Measurements from ENCODE around the gene PRR20E. TPM values are rescaled to one million over a fixed set of nuclear protein-coding genes. Genes with fewer than 3 reads are reported as not detected.
"Not testable (repeated sequence)": the region's sequence is repeated elsewhere in the genome, so short reads cannot be mapped to it uniquely, and the experiment has no call there.

Gene PRR20E
- polyA plus RNA-seq, 1 experiment = not detected

DNA sequence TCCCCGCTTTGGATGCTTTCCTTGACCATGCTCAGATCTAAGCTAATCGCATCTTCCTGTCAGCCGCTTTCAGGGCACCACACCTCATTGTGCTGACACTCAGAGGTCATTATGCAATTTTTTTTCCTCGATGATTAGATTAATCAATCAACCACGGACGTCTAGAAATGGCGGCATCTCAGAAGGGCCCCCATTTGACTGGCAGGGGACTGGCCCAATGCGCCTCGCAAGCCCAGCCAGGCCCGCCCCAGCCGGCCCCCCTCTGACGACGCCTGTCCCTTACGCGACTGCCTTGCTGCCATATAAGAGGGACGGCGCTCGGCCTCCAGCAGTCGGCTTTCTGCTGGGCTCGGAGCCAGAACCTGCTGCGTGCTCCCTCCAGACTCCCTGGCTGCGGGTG is 19.8 kb upstream of the PRR20E start, which contains the start of gene PRR20B:
Gene PRR20B (plus strand): TSS at position 301 of the 400 bp plus-strand sequence. CDS start 387 bp downstream, outside the sequence.
- POLR2A ChIA-PET, CTCF ChIA-PET: not testable (repeated sequence)

DNA sequence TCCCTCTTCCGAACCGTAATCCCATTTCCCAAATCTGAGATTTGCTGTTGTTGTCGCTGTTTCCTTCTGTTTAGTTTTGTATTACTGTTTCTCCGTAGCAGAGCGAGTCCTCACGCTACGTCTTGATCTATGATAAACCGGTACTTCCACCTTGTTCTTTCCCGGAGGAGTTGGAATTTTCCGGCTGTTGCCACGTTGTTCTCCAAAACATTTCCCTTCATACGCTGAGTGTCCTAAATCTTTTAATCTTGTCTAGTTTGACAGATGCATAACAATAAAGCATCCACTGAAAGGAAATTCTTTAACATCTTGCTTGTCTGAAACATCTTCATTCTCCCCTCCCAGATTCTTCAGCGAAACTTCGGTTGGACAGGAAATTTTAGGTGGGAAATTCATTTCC is 18.9 kb upstream of the PRR20E start:
- POLR2A ChIA-PET; H3K27me3 ChIP-seq (ENCODE audit: control insufficient read depth, insufficient read depth, low read length); H3K9me3 ChIP-seq (ENCODE audit: control insufficient read depth, insufficient read depth, low read length); H3K4me3 ChIP-seq (ENCODE audit: low read depth, low read length); H3K27ac ChIP-seq (ENCODE audit: low read depth, low read length); DNase-seq (ENCODE audit: low read depth, low spot score); CTCF ChIA-PET: not testable (repeated sequence)

More for the DNA sequence above, 19.8 kb upstream of the PRR20E start, which contains the start of gene PRR20B:
- H3K27ac ChIP-seq (ENCODE audit: low read depth, low read length); H3K4me3 ChIP-seq (ENCODE audit: low read depth, low read length); DNase-seq (ENCODE audit: low read depth, low spot score); H3K9me3 ChIP-seq (ENCODE audit: control insufficient read depth, insufficient read depth, low read length); H3K27me3 ChIP-seq (ENCODE audit: control insufficient read depth, insufficient read depth, low read length): not testable (repeated sequence)

DNA sequence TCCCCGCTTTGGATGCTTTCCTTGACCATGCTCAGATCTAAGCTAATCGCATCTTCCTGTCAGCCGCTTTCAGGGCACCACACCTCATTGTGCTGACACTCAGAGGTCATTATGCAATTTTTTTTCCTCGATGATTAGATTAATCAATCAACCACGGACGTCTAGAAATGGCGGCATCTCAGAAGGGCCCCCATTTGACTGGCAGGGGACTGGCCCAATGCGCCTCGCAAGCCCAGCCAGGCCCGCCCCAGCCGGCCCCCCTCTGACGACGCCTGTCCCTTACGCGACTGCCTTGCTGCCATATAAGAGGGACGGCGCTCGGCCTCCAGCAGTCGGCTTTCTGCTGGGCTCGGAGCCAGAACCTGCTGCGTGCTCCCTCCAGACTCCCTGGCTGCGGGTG is 13.2 kb upstream of the PRR20E start, which contains the start of gene PRR20C:
Gene PRR20C (plus strand): TSS at position 301 of the 400 bp plus-strand sequence. CDS start 387 bp downstream, outside the sequence.
- H3K9me3 ChIP-seq (ENCODE audit: control insufficient read depth, insufficient read depth, low read length); H3K27me3 ChIP-seq (ENCODE audit: control insufficient read depth, insufficient read depth, low read length); CTCF ChIA-PET; H3K4me3 ChIP-seq (ENCODE audit: low read depth, low read length); DNase-seq (ENCODE audit: low read depth, low spot score); H3K27ac ChIP-seq (ENCODE audit: low read depth, low read length); POLR2A ChIA-PET: not testable (repeated sequence)

DNA sequence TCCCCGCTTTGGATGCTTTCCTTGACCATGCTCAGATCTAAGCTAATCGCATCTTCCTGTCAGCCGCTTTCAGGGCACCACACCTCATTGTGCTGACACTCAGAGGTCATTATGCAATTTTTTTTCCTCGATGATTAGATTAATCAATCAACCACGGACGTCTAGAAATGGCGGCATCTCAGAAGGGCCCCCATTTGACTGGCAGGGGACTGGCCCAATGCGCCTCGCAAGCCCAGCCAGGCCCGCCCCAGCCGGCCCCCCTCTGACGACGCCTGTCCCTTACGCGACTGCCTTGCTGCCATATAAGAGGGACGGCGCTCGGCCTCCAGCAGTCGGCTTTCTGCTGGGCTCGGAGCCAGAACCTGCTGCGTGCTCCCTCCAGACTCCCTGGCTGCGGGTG is 6.7 kb upstream of the PRR20E start, which contains the start of gene PRR20D:
Gene PRR20D (plus strand): TSS at position 301 of the 400 bp plus-strand sequence. CDS start 387 bp downstream, outside the sequence.
- POLR2A ChIA-PET; DNase-seq (ENCODE audit: low read depth, low spot score); H3K27me3 ChIP-seq (ENCODE audit: control insufficient read depth, insufficient read depth, low read length); H3K27ac ChIP-seq (ENCODE audit: low read depth, low read length); CTCF ChIA-PET; H3K4me3 ChIP-seq (ENCODE audit: low read depth, low read length); H3K9me3 ChIP-seq (ENCODE audit: control insufficient read depth, insufficient read depth, low read length): not testable (repeated sequence)

GRCh38 chr13:57191667-57192066 is 24.7 kb downstream of the PRR20E start:
- H3K27ac ChIP-seq (ENCODE audit: low read depth, low read length) = no peak overlapping the region
- no peak for DNase-seq (ENCODE audit: low read depth, low spot score)
- no peak for TF ChIP-seq CTCF (IDR thresholded peaks at IDR 0.05; ENCODE audit: low read depth, low read length)
- ChIA-PET POLR2A (no interaction called here), CTCF (no interaction called here)
- no peaks in the 10 kb centered on the region for H3K27me3 ChIP-seq (ENCODE audit: control insufficient read depth, insufficient read depth, low read length)
- H3K4me3 ChIP-seq (ENCODE audit: low read depth, low read length) = no peak overlapping the region
- no peaks in the 10 kb centered on the region for H3K9me3 ChIP-seq (ENCODE audit: control insufficient read depth, insufficient read depth, low read length)

GRCh38 chr13:57212989-57213388 is 46.0 kb downstream of the PRR20E start:
- POLR2A ChIA-PET = no interaction called here
- H3K9me3 ChIP-seq (ENCODE audit: control insufficient read depth, insufficient read depth, low read length) = peaks cover 7% of the 10 kb centered on the region; the same call in 1 of the 2 replicates
- no peak overlapping the region for H3K27ac ChIP-seq (ENCODE audit: low read depth, low read length)
- TF ChIP-seq CTCF (IDR thresholded peaks at IDR 0.05; ENCODE audit: low read depth, low read length) = no peak
- H3K4me3 ChIP-seq (ENCODE audit: low read depth, low read length) = no peak overlapping the region
- DNase-seq (ENCODE audit: low read depth, low spot score) = no peak
- H3K27me3 ChIP-seq (ENCODE audit: control insufficient read depth, insufficient read depth, low read length) = no peaks in the 10 kb centered on the region
- CTCF ChIA-PET = no interaction called here

Small RNAs within 50 kb of the gene (small RNA-seq; reads per million reads assigned to genes)
- gene PRR20FP (ENCODE audit: insufficient read length, low read depth) = not detected

Other genes with a start within 250 kb of the PRR20E start
- gene PRR20A, start 26.3 kb upstream of the PRR20E start, polyA plus RNA-seq (2011; rRNA removed) = not detected in 2 replicates
- not detected in 2 replicates for gene PRR20B, start 19.7 kb upstream of the PRR20E start, polyA plus RNA-seq (2011; rRNA removed)
- gene PRR20C, start 13.1 kb upstream of the PRR20E start, polyA plus RNA-seq (2011; rRNA removed) = not detected in 2 replicates
- gene PRR20D, start 6.6 kb upstream of the PRR20E start, polyA plus RNA-seq (2011; rRNA removed) = not detected in 2 replicates